Measurements from ENCODE around the gene LHFPL3. TPM values are rescaled to one million over a fixed set of nuclear protein-coding genes. Genes with fewer than 3 reads are reported as not detected.

The LHFPL3 gene
- total RNA-seq, 1 experiment from 2014 or later: not detected

- no peak for DNase-seq
- H3K4me3 ChIP-seq (ENCODE audit: low read length): no peak overlapping the region
- no peak overlapping the region for H3K9ac ChIP-seq (ENCODE audit: low read length)
- no peaks in the 10 kb centered on the region for H3K4me1 ChIP-seq (ENCODE audit: low read length)
- H3K79me2 ChIP-seq (ENCODE audit: low read length): no peaks in the 10 kb centered on the region
- H3K27ac ChIP-seq (ENCODE audit: low read length): no peak overlapping the region
- H3K4me2 ChIP-seq (ENCODE audit: low read depth, low read length, poor library complexity, severe bottlenecking): no peak overlapping the region
- no peaks in the 10 kb centered on the region for H4K20me1 ChIP-seq (ENCODE audit: insufficient read depth, low read depth, low read length)
- H3K27me3 ChIP-seq (ENCODE audit: low read length): no peaks in the 10 kb centered on the region
- no peaks in the 10 kb centered on the region for H3K9me3 ChIP-seq (ENCODE audit: low read length)
- H3K9me2 ChIP-seq (replicated peaks; ENCODE audit: insufficient read depth, low read length): no peaks in the 10 kb centered on the region
- no peaks in the 10 kb centered on the region for H3K36me3 ChIP-seq (ENCODE audit: insufficient read depth, low read length)
- H2AFZ ChIP-seq (ENCODE audit: low read length): no peak overlapping the region
Measured at GRCh38 chr7:104773796-104774195, 445.4 kb downstream of the LHFPL3 start.

GRCh38 chr7:104775531-104775930, 447.1 kb downstream of the LHFPL3 start:
- H3K9me3 ChIP-seq (ENCODE audit: low read length): no peaks in the 10 kb centered on the region
- no peak overlapping the region for H3K9ac ChIP-seq (ENCODE audit: low read length)
- H3K36me3 ChIP-seq (ENCODE audit: insufficient read depth, low read length): no peaks in the 10 kb centered on the region
- no peaks in the 10 kb centered on the region for H3K9me2 ChIP-seq (replicated peaks; ENCODE audit: insufficient read depth, low read length)
- H3K4me1 ChIP-seq (ENCODE audit: low read length): no peaks in the 10 kb centered on the region
- no peak overlapping the region for H3K27ac ChIP-seq (ENCODE audit: low read length)
- no peak overlapping the region for H2AFZ ChIP-seq (ENCODE audit: low read length)
- H3K79me2 ChIP-seq (ENCODE audit: low read length): no peaks in the 10 kb centered on the region
- no peak for DNase-seq
- H3K4me2 ChIP-seq (ENCODE audit: low read depth, low read length, poor library complexity, severe bottlenecking): no peak overlapping the region
- no peaks in the 10 kb centered on the region for H3K27me3 ChIP-seq (ENCODE audit: low read length)
- H3K4me3 ChIP-seq (ENCODE audit: low read length): no peak overlapping the region
- H4K20me1 ChIP-seq (ENCODE audit: insufficient read depth, low read depth, low read length): no peaks in the 10 kb centered on the region

DNA sequence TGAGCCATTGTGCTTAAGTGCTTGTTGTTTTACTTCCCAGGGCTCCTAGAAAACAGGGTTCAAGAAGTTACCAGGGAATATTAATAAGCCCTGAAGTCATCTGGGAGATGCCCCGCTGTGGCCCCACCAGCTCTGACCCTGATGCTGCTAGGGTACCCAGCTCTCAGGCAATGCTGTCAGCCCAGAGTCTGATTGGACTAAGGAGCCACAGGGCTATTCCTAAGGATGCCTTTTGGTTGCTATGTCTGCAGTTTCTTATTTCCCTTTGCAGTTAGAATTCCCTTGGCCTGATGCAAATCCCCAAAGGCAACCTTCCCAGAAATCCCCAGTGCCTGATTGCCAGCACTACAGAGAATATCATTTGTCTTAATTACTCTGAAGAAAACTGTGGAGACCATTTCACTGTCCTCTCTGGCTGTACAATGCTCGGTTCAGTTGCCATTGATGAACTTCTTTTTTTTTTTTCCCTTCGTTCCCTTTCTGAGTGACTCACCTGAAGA, 448.9 kb downstream of the LHFPL3 start:
- H3K4me1 ChIP-seq (ENCODE audit: low read length): no peaks in the 10 kb centered on the region
- no peaks in the 10 kb centered on the region for H3K9me2 ChIP-seq (replicated peaks; ENCODE audit: insufficient read depth, low read length)
- no peaks in the 10 kb centered on the region for H3K27me3 ChIP-seq (ENCODE audit: low read length)
- no peaks in the 10 kb centered on the region for H3K9me3 ChIP-seq (ENCODE audit: low read length)
- H3K9ac ChIP-seq (ENCODE audit: low read length): no peak overlapping the region
- H3K4me3 ChIP-seq (ENCODE audit: low read length): no peak overlapping the region
- H3K4me2 ChIP-seq (ENCODE audit: low read depth, low read length, poor library complexity, severe bottlenecking): no peak overlapping the region
- H3K27ac ChIP-seq (ENCODE audit: low read length): no peak overlapping the region
- no peaks in the 10 kb centered on the region for H3K79me2 ChIP-seq (ENCODE audit: low read length)
- H3K36me3 ChIP-seq (ENCODE audit: insufficient read depth, low read length): no peaks in the 10 kb centered on the region
- no peaks in the 10 kb centered on the region for H4K20me1 ChIP-seq (ENCODE audit: insufficient read depth, low read depth, low read length)
- no peak overlapping the region for H2AFZ ChIP-seq (ENCODE audit: low read length)
- DNase-seq: no peak

- H3K27me3 ChIP-seq (ENCODE audit: low read length): no peaks in the 10 kb centered on the region
- no peaks in the 10 kb centered on the region for H3K4me1 ChIP-seq (ENCODE audit: low read length)
- no peak overlapping the region for H3K4me2 ChIP-seq (ENCODE audit: low read depth, low read length, poor library complexity, severe bottlenecking)
- no peaks in the 10 kb centered on the region for H4K20me1 ChIP-seq (ENCODE audit: insufficient read depth, low read depth, low read length)
- H3K4me3 ChIP-seq (ENCODE audit: low read length): no peak overlapping the region
- H3K9me2 ChIP-seq (replicated peaks; ENCODE audit: insufficient read depth, low read length): no peaks in the 10 kb centered on the region
- no peak overlapping the region for H2AFZ ChIP-seq (ENCODE audit: low read length)
- no peaks in the 10 kb centered on the region for H3K79me2 ChIP-seq (ENCODE audit: low read length)
- no peak overlapping the region for H3K27ac ChIP-seq (ENCODE audit: low read length)
- H3K9ac ChIP-seq (ENCODE audit: low read length): no peak overlapping the region
- DNase-seq: no peak
- H3K36me3 ChIP-seq (ENCODE audit: insufficient read depth, low read length): no peaks in the 10 kb centered on the region
- H3K9me3 ChIP-seq (ENCODE audit: low read length): no peaks in the 10 kb centered on the region
Measured at GRCh38 chr7:104779888-104780287, 451.5 kb downstream of the LHFPL3 start.

DNA sequence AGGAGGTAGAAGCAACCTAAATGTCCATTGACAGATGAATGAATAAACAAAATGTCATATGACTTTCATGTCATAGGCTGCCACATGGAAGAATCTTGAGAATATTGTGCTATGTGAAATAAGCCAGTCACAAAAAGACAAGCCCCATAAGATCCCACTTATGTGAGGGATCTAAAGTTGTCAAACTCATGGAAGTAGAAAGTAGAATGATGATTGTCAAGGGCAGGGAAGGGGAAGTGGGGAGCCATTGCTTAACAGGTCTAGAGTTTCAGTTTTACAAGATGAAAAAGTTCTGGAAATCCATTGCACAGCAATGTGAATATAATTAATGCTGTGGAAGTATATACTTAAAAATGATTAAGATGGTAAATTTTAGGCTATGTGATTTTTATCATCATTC, 456.3 kb downstream of the LHFPL3 start:
- Histone ChIP-seq H3K4me3 (ENCODE audit: low read length) (no peak overlapping the region), H3K27ac (ENCODE audit: low read length) (no peak overlapping the region), H3K79me2 (ENCODE audit: low read length) (no peaks in the 10 kb centered on the region), H3K9me3 (ENCODE audit: low read length) (no peaks in the 10 kb centered on the region), H2AFZ (ENCODE audit: low read length) (no peak overlapping the region), H4K20me1 (ENCODE audit: insufficient read depth, low read depth, low read length) (no peaks in the 10 kb centered on the region), H3K9me2 (replicated peaks; ENCODE audit: insufficient read depth, low read length) (no peaks in the 10 kb centered on the region), H3K4me1 (ENCODE audit: low read length) (no peaks in the 10 kb centered on the region), H3K27me3 (ENCODE audit: low read length) (no peaks in the 10 kb centered on the region), H3K9ac (ENCODE audit: low read length) (no peak overlapping the region), H3K36me3 (ENCODE audit: insufficient read depth, low read length) (no peaks in the 10 kb centered on the region), H3K4me2 (ENCODE audit: low read depth, low read length, poor library complexity, severe bottlenecking) (no peak overlapping the region)
- DNase-seq: no peak

- no peaks in the 10 kb centered on the region for H4K20me1 ChIP-seq (ENCODE audit: insufficient read depth, low read depth, low read length)
- no peaks in the 10 kb centered on the region for H3K27me3 ChIP-seq (ENCODE audit: low read length)
- no peak overlapping the region for H3K4me3 ChIP-seq (ENCODE audit: low read length)
- H3K9me2 ChIP-seq (replicated peaks; ENCODE audit: insufficient read depth, low read length): no peaks in the 10 kb centered on the region
- no peaks in the 10 kb centered on the region for H3K9me3 ChIP-seq (ENCODE audit: low read length)
- H3K79me2 ChIP-seq (ENCODE audit: low read length): no peaks in the 10 kb centered on the region
- DNase-seq: no peak
- no peak overlapping the region for H3K4me2 ChIP-seq (ENCODE audit: low read depth, low read length, poor library complexity, severe bottlenecking)
- no peak overlapping the region for H3K9ac ChIP-seq (ENCODE audit: low read length)
- H2AFZ ChIP-seq (ENCODE audit: low read length): no peak overlapping the region
- no peaks in the 10 kb centered on the region for H3K4me1 ChIP-seq (ENCODE audit: low read length)
- H3K36me3 ChIP-seq (ENCODE audit: insufficient read depth, low read length): no peaks in the 10 kb centered on the region
- no peak overlapping the region for H3K27ac ChIP-seq (ENCODE audit: low read length)
Measured at GRCh38 chr7:104789780-104790179, 461.4 kb downstream of the LHFPL3 start.

DNA sequence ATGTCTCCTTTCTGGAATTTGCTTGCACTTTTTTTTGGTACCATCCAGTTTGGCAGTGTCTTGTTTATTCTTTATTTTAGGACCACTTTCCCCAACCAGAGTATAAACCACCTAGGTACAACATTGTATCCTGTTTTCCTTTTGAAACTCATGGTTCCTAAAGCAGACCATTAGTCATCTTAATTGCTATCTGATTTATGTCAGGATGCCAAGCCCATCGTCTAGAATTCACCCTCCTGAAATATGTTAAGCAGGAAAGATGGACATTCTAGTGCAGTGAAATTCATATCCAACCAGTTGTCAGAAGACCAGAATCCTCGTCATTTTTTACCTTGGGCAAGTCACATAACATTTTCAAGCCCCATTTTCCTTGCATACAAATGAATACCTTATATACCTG, 462.0 kb downstream of the LHFPL3 start:
- H3K9me3 ChIP-seq (ENCODE audit: low read length): no peaks in the 10 kb centered on the region
- H3K36me3 ChIP-seq (ENCODE audit: insufficient read depth, low read length): no peaks in the 10 kb centered on the region
- no peaks in the 10 kb centered on the region for H3K4me1 ChIP-seq (ENCODE audit: low read length)
- no peak overlapping the region for H3K9ac ChIP-seq (ENCODE audit: low read length)
- no peak overlapping the region for H3K4me2 ChIP-seq (ENCODE audit: low read depth, low read length, poor library complexity, severe bottlenecking)
- H3K79me2 ChIP-seq (ENCODE audit: low read length): no peaks in the 10 kb centered on the region
- no peak for DNase-seq
- no peak overlapping the region for H3K4me3 ChIP-seq (ENCODE audit: low read length)
- H3K9me2 ChIP-seq (replicated peaks; ENCODE audit: insufficient read depth, low read length): no peaks in the 10 kb centered on the region
- no peak overlapping the region for H3K27ac ChIP-seq (ENCODE audit: low read length)
- H4K20me1 ChIP-seq (ENCODE audit: insufficient read depth, low read depth, low read length): no peaks in the 10 kb centered on the region
- no peaks in the 10 kb centered on the region; the same call in 1 of the 2 replicates for H3K27me3 ChIP-seq (ENCODE audit: low read length)
- no peak overlapping the region for H2AFZ ChIP-seq (ENCODE audit: low read length)

GRCh38 chr7:104791080-104791479, 462.7 kb downstream of the LHFPL3 start:
- Histone ChIP-seq H3K4me3 (ENCODE audit: low read length) (no peak overlapping the region), H3K27me3 (ENCODE audit: low read length) (no peaks in the 10 kb centered on the region; the same call in 1 of the 2 replicates), H4K20me1 (ENCODE audit: insufficient read depth, low read depth, low read length) (no peaks in the 10 kb centered on the region), H3K4me1 (ENCODE audit: low read length) (no peaks in the 10 kb centered on the region), H3K9me3 (ENCODE audit: low read length) (no peaks in the 10 kb centered on the region), H3K4me2 (ENCODE audit: low read depth, low read length, poor library complexity, severe bottlenecking) (no peak overlapping the region), H2AFZ (ENCODE audit: low read length) (no peak overlapping the region), H3K79me2 (ENCODE audit: low read length) (no peaks in the 10 kb centered on the region), H3K9ac (ENCODE audit: low read length) (no peak overlapping the region), H3K9me2 (replicated peaks; ENCODE audit: insufficient read depth, low read length) (no peaks in the 10 kb centered on the region), H3K36me3 (ENCODE audit: insufficient read depth, low read length) (no peaks in the 10 kb centered on the region), H3K27ac (ENCODE audit: low read length) (no peak overlapping the region)
- DNase-seq: no peak

DNA sequence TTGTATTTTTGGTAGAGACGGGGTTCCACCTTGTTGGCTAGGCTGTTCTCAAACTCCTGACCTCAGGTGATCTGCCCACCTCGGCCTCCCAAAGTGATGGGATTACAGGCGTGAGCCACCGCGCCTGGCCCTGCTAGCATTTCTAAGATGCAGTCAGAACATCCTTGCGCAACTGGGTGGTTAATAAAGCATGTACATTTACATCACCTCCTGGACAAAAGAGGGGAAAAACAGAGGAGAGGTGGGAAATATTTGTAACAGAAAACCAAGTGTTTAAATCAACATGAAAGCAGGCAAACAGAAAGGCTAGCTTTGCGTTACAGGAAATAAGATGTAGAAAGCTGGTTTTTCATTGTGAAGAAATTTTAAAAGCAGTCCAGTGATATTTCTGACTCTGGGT, 464.7 kb downstream of the LHFPL3 start:
- Histone ChIP-seq H3K9me3 (ENCODE audit: low read length) (no peaks in the 10 kb centered on the region), H3K27me3 (ENCODE audit: low read length) (no peaks in the 10 kb centered on the region; the same call in 1 of the 2 replicates)

More for the DNA sequence above, 464.7 kb downstream of the LHFPL3 start:
- H4K20me1 ChIP-seq (ENCODE audit: insufficient read depth, low read depth, low read length): no peaks in the 10 kb centered on the region
- no peaks in the 10 kb centered on the region for H3K9me2 ChIP-seq (replicated peaks; ENCODE audit: insufficient read depth, low read length)
- H3K79me2 ChIP-seq (ENCODE audit: low read length): no peaks in the 10 kb centered on the region
- H2AFZ ChIP-seq (ENCODE audit: low read length): no peak overlapping the region
- H3K9ac ChIP-seq (ENCODE audit: low read length): no peak overlapping the region
- no peak overlapping the region for H3K27ac ChIP-seq (ENCODE audit: low read length)
- DNase-seq: no peak
- H3K36me3 ChIP-seq (ENCODE audit: insufficient read depth, low read length): no peaks in the 10 kb centered on the region
- H3K4me2 ChIP-seq (ENCODE audit: low read depth, low read length, poor library complexity, severe bottlenecking): no peak overlapping the region
- H3K4me1 ChIP-seq (ENCODE audit: low read length): no peaks in the 10 kb centered on the region
- H3K4me3 ChIP-seq (ENCODE audit: low read length): no peak overlapping the region
